ENCODE results near the gene PER1. TPM values are rescaled to one million over a fixed set of nuclear protein-coding genes. Genes with fewer than 3 reads are reported as not detected.
A peak's percentile ranks its signal among the peaks of the same experiment; 100 is the strongest.

PER1 gene
- total RNA-seq, 1 experiment from 2014 or later, result 36.5 TPM

DNA sequence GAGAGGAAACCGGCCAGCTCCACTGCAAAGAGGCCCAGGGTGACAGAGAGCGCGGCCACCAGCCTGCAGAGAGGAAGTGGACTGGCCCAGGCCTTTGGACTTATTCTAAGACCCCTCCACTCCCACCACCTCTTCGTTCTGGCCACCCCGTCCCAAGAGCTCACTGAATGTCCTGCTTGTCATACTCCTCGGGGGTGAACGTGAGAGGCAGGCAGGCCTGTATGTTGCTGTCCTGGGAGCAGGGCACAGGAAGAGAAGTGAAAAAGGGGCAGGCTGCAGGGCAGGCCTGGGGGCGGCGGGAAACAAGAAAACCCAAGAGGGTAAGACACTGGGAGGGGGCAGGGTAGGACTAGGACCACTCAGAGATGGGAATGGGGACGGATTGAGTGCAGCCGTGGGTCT, 23.6 kb upstream of the PER1 start:
- no peak for TF ChIP-seq CTCF (conservative IDR thresholded peaks at IDR 0.05)
- no peaks in the 10 kb centered on the region for H3K9me3 ChIP-seq (ENCODE audit: control insufficient read depth, low read depth, low read length)
- no peak overlapping the region for H3K27ac ChIP-seq (ENCODE audit: insufficient read length, low read depth, low read length)
- no peak overlapping the region for H4K5ac ChIP-seq (ENCODE audit: insufficient read length, low read depth, low read length)
- H2BK120ac ChIP-seq (ENCODE audit: low read depth, low read length, poor library complexity, severe bottlenecking), result no peak overlapping the region
- H2BK12ac ChIP-seq (ENCODE audit: insufficient read length, low read depth, low read length), result no peak overlapping the region
- no peak overlapping the region for H2BK5ac ChIP-seq (ENCODE audit: insufficient read length, low read length)
- H3T11ph ChIP-seq (ENCODE audit: low read length), result no peak overlapping the region
- Mint-ChIP-seq H3K4me1 (peaks cover 26 to 28% of the 10 kb centered on the region in 2 experiments), H3K27ac (peak overlapping the region; percentile 55 to 95 (median 84); a peak in 6 of 7 replicates), H3K36me3 (ENCODE audit: insufficient read depth in 1 of 3, low read depth in 3 of 3) (no peaks in the 10 kb centered on the region), H3K4me3 (peak overlapping the region; percentile 89 to 93), H3K27me3 (ENCODE audit: low read depth) (no peaks in the 10 kb centered on the region), H3K9me3 (no peaks in the 10 kb centered on the region; a peak in 1 of 5 replicates)
- peak overlapping the region; percentile 39 for H3K9ac ChIP-seq (ENCODE audit: extremely low read depth, insufficient read length, low read length)
- no peaks in the 10 kb centered on the region for H3K79me2 ChIP-seq (ENCODE audit: insufficient read depth, low read length)
- no peak overlapping the region for H3K56ac ChIP-seq (ENCODE audit: insufficient read length, low read depth, low read length)
- H4K91ac ChIP-seq (ENCODE audit: insufficient read length, low read depth, low read length), result no peak overlapping the region
- H3K18ac ChIP-seq (ENCODE audit: insufficient read length, low read depth, low read length), result no peak overlapping the region
- DNase-seq, result no peak
- peaks cover 10% of the 10 kb centered on the region for H3K23me2 ChIP-seq (ENCODE audit: insufficient read length, low read depth, low read length, poor library complexity, severe bottlenecking)
- WGBS (ENCODE audit: extremely low coverage, insufficient read length, low lambda C conversion rate), result no CpG with 5 or more reads among the region's 11 CpGs
- no peak overlapping the region for H2BK20ac ChIP-seq (ENCODE audit: low read depth, low read length, poor library complexity, severe bottlenecking)
- H3K27me3 ChIP-seq (ENCODE audit: insufficient read depth, low read length), result no peaks in the 10 kb centered on the region
- no peak overlapping the region for H2BK15ac ChIP-seq (ENCODE audit: low read depth, low read length)
- no peak overlapping the region for H2AFZ ChIP-seq (ENCODE audit: low read length)
- H3K14ac ChIP-seq (ENCODE audit: insufficient read depth, low read length), result no peak overlapping the region
- H3K4ac ChIP-seq (ENCODE audit: low read depth, low read length), result no peak overlapping the region
- peak overlapping the region; percentile 55 for H3K4me2 ChIP-seq (ENCODE audit: insufficient read depth, insufficient read length, low read length)
- no peaks in the 10 kb centered on the region for H4K20me1 ChIP-seq (ENCODE audit: control insufficient read depth, insufficient read depth, insufficient read length)
- H2AK5ac ChIP-seq (ENCODE audit: insufficient read length, low read length), result no peak overlapping the region
- H4K8ac ChIP-seq (replicated peaks; ENCODE audit: insufficient read length, low read depth, low read length), result no peak overlapping the region
- H3K79me1 ChIP-seq (ENCODE audit: insufficient read depth, low read depth, low read length, poor library complexity, severe bottlenecking), result no peaks in the 10 kb centered on the region
- peaks cover 5% of the 10 kb centered on the region; the same call in 1 of the 2 replicates for H3K4me1 ChIP-seq (ENCODE audit: insufficient read depth, low read length)
- no peak overlapping the region for H3K23ac ChIP-seq (ENCODE audit: insufficient read length, low read depth, low read length)
